Heart left ventricle (tissue), 16 donors: Measurements from ENCODE around the gene TMEM38A. TPM values are rescaled to one million over a fixed set of nuclear protein-coding genes. Genes with fewer than 3 reads are reported as not detected.

Source experiments
- ATAC-seq, 4 donors: fragments of 200-7000 bp; cut with Tn5 transposase; one replicate each; pipeline ENCODE4 v1.9.1; 2020 to 2022; ENCODE audit warnings: moderate library complexity in 4 of 4, mild to moderate bottlenecking in 3 of 4, moderate number of reproducible peaks in 1 of 4
- DNase-seq, 5 donors: peaks; one replicate each; pipeline ENCODE4 v3.0.0-alpha.2; 2020
- H3K27ac ChIP-seq, 12 donors: fragments of 200-600 bp; sonication (generic) in 4 of 12; one replicate each; pipeline versions ENCODE4 v1.5.0 to v1.8.0; 2016 to 2022; ENCODE audit warnings: mild to moderate bottlenecking in 2 of 12
- H3K27me3 ChIP-seq, 9 donors: fragments of 200-600 bp; sonication (generic) in 2 of 9; one replicate each; pipeline versions ENCODE4 v1.5.1 to v1.8.0; 2016 to 2022; ENCODE audit warnings: mild to moderate bottlenecking in 3 of 9
- H3K36me3 ChIP-seq, 9 donors: fragments of 200-600 bp; sonication (generic) in 2 of 9; one replicate each; pipeline versions ENCODE4 v1.5.0 to v1.8.0; 2018 to 2022; ENCODE audit warnings: mild to moderate bottlenecking in 2 of 9
- H3K4me1 ChIP-seq, 12 donors: fragments of 200-600 bp; sonication (generic) in 4 of 12; one replicate each; pipeline versions ENCODE4 v1.5.0 to v1.8.0; 2016 to 2022; ENCODE audit warnings: mild to moderate bottlenecking in 3 of 12
- H3K4me3 ChIP-seq, 12 donors: fragments of 200-600 bp; sonication (generic) in 4 of 12; one replicate each; pipeline versions ENCODE4 v1.5.0 to v1.8.0; 2017 to 2022; ENCODE audit warnings: mild to moderate bottlenecking in 9 of 12, moderate library complexity in 4 of 12
- H3K9me3 ChIP-seq, 12 donors: fragments of 200-600 bp; sonication (generic) in 4 of 12; one replicate each; pipeline versions ENCODE4 v1.5.0 to v1.8.0; 2016 to 2022; ENCODE audit warnings: mild to moderate bottlenecking in 1 of 12
- POLR2A ChIP-seq, 2 donors: fragments of 450-650 bp; IDR thresholded peaks; one replicate each; pipeline ENCODE4 v1.6.1; 2017; ENCODE audit warnings: antibody characterized with exemption in 2 of 2, mild to moderate bottlenecking in 2 of 2, moderate library complexity in 2 of 2
- WGBS, 4 donors: extraction: QIAGEN DNeasy Blood & Tissue Kit in 2 of 4; methylation state at CpG; one replicate each; pipeline versions ENCODE4 v1.1.5 to v1.1.7; 2013 to 2018; 5-methylcytosine and 5-hydroxymethylcytosine counted together
- intact Hi-C, 10 donors: fragments of 100-400 bp; cut with DNase I; formaldehyde crosslinking; loops; one replicate each; pipeline versions ENCODE4 v1.11.1 to v1.14.2; 2022
- polyA plus RNA-seq, 2 donors: library from polyadenylated mRNA; stranded (reverse); fragments of 200-250 nt; gene quantifications; one replicate each; pipeline ENCODE4 v1.2.3, GENCODE V29; 2013
- total RNA-seq, 9 donors: library from RNA; depleted of rRNA in 2 of 9; stranded (reverse); fragments of >200 nt in 2 of 9; fragmentation: NEBNext Ultra II Directional in 3 of 9; extraction: Animal tissue kit (Norgen Biotek cat#: 25700) in 3 of 9; gene quantifications; one replicate each; pipeline versions ENCODE4 v1.1.0 to v1.2.4, GENCODE V29; 2016 to 2023
- TF ChIP-seq, protein P1 (sequence below), 12 donors: fragments of 200-600 bp; sonication (generic) in 4 of 12; IDR thresholded peaks; one replicate each; pipeline versions ENCODE4 v1.5.0 to v1.8.0; 2018 to 2022; ENCODE audit warnings: antibody characterized with exemption in 12 of 12, mild to moderate bottlenecking in 5 of 12
- donor health status: ischemic (EF 13 %, LVEDD 7.1; RV severe dilation, severe dysfunction).
- donor health status: healthy with polysubstance abuse.
- donor health status: DM: no; HTN: yes; CAD: no.
- donor health status: DM: no; HTN: no; CAD: no.
- donor health status: ischemic (EF 25% LVEDD 6.9; RV normal size, moderate dysfunction).
- donor health status: ischemic (EF 25% LVEDD 5.7; RV mildly dilated, moderate dysfunction).
- donor health status: healthy.
- donor health status: DM: yes; HTN: yes; CAD: no.
- donor health status: ischemic (EF 35%, LVEDD 5.7; RV mildly dilated, moderate dysfunction).
- donor health status: nonischemic (EF 11% LVEDD 7.7; RV severe dilation, severe dysfunction).
- donor health status: DM: yes; HTN: yes; CAD: no.
- donor health status: PGD.
- donor health status: ischemic (EF 29% LVEDD 5.4; RV normal size, mild dysfunction).
- donor health status: nonischemic (EF 23%, LVEDD 6.1; RV moderate dilation, normal function).

The TMEM38A gene
- total and polyA plus RNA-seq, 11 donors: 13.7 to 47.4 (median 27.2) TPM

GRCh38 chr19:16677055-16677454 lies 16.1 kb downstream of the TMEM38A start:
- no peaks in the 10 kb centered on the region for H3K27me3 ChIP-seq
- no peak for TF ChIP-seq POLR2A (IDR thresholded peaks at IDR 0.05)
- TF ChIP-seq, protein P1, sequence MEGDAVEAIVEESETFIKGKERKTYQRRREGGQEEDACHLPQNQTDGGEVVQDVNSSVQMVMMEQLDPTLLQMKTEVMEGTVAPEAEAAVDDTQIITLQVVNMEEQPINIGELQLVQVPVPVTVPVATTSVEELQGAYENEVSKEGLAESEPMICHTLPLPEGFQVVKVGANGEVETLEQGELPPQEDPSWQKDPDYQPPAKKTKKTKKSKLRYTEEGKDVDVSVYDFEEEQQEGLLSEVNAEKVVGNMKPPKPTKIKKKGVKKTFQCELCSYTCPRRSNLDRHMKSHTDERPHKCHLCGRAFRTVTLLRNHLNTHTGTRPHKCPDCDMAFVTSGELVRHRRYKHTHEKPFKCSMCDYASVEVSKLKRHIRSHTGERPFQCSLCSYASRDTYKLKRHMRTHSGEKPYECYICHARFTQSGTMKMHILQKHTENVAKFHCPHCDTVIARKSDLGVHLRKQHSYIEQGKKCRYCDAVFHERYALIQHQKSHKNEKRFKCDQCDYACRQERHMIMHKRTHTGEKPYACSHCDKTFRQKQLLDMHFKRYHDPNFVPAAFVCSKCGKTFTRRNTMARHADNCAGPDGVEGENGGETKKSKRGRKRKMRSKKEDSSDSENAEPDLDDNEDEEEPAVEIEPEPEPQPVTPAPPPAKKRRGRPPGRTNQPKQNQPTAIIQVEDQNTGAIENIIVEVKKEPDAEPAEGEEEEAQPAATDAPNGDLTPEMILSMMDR (IDR thresholded peaks at IDR 0.05): no peak
- DNase-seq (no peak), ATAC-seq (no peak)
- H3K9me3 ChIP-seq: peaks cover 0 to 13% (median 2%) of the 10 kb centered on the region in 12 donors
- H3K36me3 ChIP-seq: peaks cover 0 to 24% (median 21%) of the 10 kb centered on the region in 9 donors
- no peak overlapping the region for H3K27ac ChIP-seq
- H3K4me1 ChIP-seq: peaks cover 0 to 7% (median 0%) of the 10 kb centered on the region in 12 donors
- intact Hi-C loops: no loop called here
- H3K4me3 ChIP-seq: no peak overlapping the region

GRCh38 chr19:16678498-16678897 lies 17.6 kb downstream of the TMEM38A start:
- Histone ChIP-seq H3K9me3 (peaks cover 0 to 13% (median 2%) of the 10 kb centered on the region in 12 donors), H3K4me3 (no peak overlapping the region), H3K27ac (no peak overlapping the region), H3K4me1 (peaks cover 0 to 3% (median 0%) of the 10 kb centered on the region in 12 donors), H3K36me3 (peaks cover 0 to 36% (median 26%) of the 10 kb centered on the region in 9 donors), H3K27me3 (no peaks in the 10 kb centered on the region)
- no peak for ATAC-seq
- no peak for TF ChIP-seq POLR2A (IDR thresholded peaks at IDR 0.05)
- TF ChIP-seq, protein P1 (IDR thresholded peaks at IDR 0.05): no peak
- WGBS, 4 donors: 89 to 95% (median 95%) methylated on average over 9 of the region's 9 CpGs
- DNase-seq: no peak
- intact Hi-C loops: no loop called here

DNA sequence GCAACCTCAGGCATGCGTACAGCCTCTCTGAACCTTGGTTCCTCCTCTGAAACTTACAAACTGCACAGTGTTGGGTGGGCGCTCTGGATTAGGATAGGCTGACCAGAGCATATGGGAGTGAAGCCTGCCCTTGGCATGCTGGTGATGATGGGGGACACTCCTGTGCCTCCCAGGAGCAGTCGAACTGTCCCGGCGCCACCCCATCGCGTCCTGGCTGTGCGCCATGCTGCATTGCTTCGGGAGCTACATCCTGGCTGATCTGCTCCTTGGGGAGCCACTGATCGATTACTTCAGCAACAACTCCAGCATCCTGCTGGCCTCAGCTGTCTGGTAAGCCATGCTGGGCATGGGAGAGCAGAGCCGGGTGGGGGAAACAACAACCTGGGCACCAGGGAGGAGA lies 18.9 kb downstream of the TMEM38A start:
- Histone ChIP-seq H3K27ac (no peak overlapping the region), H3K9me3 (peaks cover 0 to 13% (median 2%) of the 10 kb centered on the region in 12 donors), H3K27me3 (no peaks in the 10 kb centered on the region), H3K4me1 (no peaks in the 10 kb centered on the region), H3K36me3 (peaks cover 0 to 36% (median 26%) of the 10 kb centered on the region in 9 donors), H3K4me3 (no peak overlapping the region)
- DNase-seq: no peak
- intact Hi-C loops: no loop called here
- WGBS, 4 donors: 94 to 99% (median 95%) methylated on average over 10 to 11 of the region's 11 CpGs
- no peak for ATAC-seq
- TF ChIP-seq, protein P1 (IDR thresholded peaks at IDR 0.05): no peak
- TF ChIP-seq POLR2A (IDR thresholded peaks at IDR 0.05): no peak

- DNase-seq: no peak
- no peak for ATAC-seq
- H3K9me3 ChIP-seq: peaks cover 0 to 17% (median 2%) of the 10 kb centered on the region in 12 donors
- intact Hi-C loops: no loop called here
- no peaks in the 10 kb centered on the region for H3K27me3 ChIP-seq
- no peak overlapping the region for H3K4me3 ChIP-seq
- H3K4me1 ChIP-seq: no peaks in the 10 kb centered on the region
- WGBS, 4 donors: 82 to 98% (median 95%) methylated on average over 2 of the region's 2 CpGs
- H3K27ac ChIP-seq: no peak overlapping the region
- no peak for TF ChIP-seq POLR2A (IDR thresholded peaks at IDR 0.05)
- TF ChIP-seq, protein P1 (IDR thresholded peaks at IDR 0.05): no peak
- H3K36me3 ChIP-seq: peaks cover 0 to 36% (median 26%) of the 10 kb centered on the region in 9 donors
These were observed 21.6 kb downstream of the TMEM38A start for GRCh38 chr19:16682539-16682938.
